Keratinocyte (primary cell): ENCODE data around the gene ADPRH.

Source experiments
- CTCF ChIP-seq, 3 experiments: IDR thresholded peaks in 1 of 3; conservative IDR thresholded peaks in 1 of 3; optimal IDR thresholded peaks in 1 of 3; 2 replicates in 2 of 3; 3 replicates in 1 of 3; pipeline versions ENCODE3 to v1.5.1; 2011; ENCODE audit warnings: low read length in 3 of 3, mild to moderate bottlenecking in 3 of 3, moderate library complexity in 2 of 3, control low read depth in 1 of 3, inconsistent platforms in 1 of 3; ENCODE audit not compliant: insufficient read depth in 2 of 3; ENCODE audit errors: extremely low read depth in 1 of 3
- EZH2 ChIP-seq: IDR thresholded peaks from one replicate; pipeline ENCODE4 v1.6.1; 2012; ENCODE audit warnings: inconsistent platforms, mild to moderate bottlenecking, low read length, moderate library complexity

DNA sequence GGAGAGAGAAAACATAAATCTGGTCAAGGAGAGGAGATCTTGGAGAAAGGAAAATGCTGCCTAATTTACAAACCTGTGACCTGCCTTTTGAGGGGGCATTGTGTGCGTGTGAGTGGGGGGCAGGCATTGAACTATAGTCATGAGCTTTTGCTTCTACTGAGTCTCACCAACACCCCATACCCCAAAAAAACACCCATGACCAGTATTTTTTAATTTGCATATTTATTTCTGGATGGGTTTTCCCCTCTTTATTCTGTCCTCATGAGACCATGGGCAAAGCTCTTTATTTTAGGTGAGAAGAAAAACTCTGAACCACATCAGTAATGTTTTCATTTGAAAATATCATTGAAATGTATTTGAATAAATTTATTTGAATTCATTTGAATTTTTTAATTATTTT is 40.5 kb upstream of the ADPRH start:
- no peak for TF ChIP-seq CTCF (optimal IDR thresholded peaks at IDR 0.05 in 1 of 3, IDR thresholded peaks at IDR 0.05 in 1 of 3, conservative IDR thresholded peaks at IDR 0.05 in 1 of 3; ENCODE audit: extremely low read depth in 1 of 3, insufficient read depth in 2 of 3, low read length in 3 of 3)
- TF ChIP-seq EZH2 = no peak
